GM12892 (cell line): Measurements from ENCODE around the gene CCNQ.

Experiments used
- POLR2A ChIP-seq: IDR thresholded peaks from 2 replicates; pipeline ENCODE4 v1.6.1; 2011; ENCODE audit warnings: low read depth, low read length, control low read depth
- POLR2AphosphoS5 ChIP-seq: IDR thresholded peaks from 2 replicates; pipeline ENCODE4 v1.6.1; 2011; ENCODE audit warnings: low read depth, low read length, control low read depth
- TAF1 ChIP-seq: IDR thresholded peaks from 2 replicates; pipeline ENCODE4 v1.6.1; 2011; ENCODE audit warnings: low read depth, mild to moderate bottlenecking, control low read depth, low read length, borderline replicate concordance

- TF ChIP-seq POLR2A = no peak
- no peak for TF ChIP-seq POLR2AphosphoS5
- TF ChIP-seq TAF1 = no peak
Observed at GRCh38 chrX:153587342-153587741, 11.6 kb downstream of the CCNQ start.
